GM18951 (cell line): ENCODE data around the gene SERINC3.

ENCODE experiments used
- POLR2A ChIP-seq: IDR thresholded peaks from 4 replicates; pipeline ENCODE4 v1.6.1; 2011; ENCODE audit warnings: mild to moderate bottlenecking; ENCODE audit not compliant: insufficient read length, insufficient read depth; ENCODE audit errors: extremely low read depth
- in situ Hi-C: fragments of 300-500 bp; cut with MboI; formaldehyde crosslinking; loops from one replicate; pipeline ENCODE4 v1.12.0; 2022; ENCODE audit warnings: low sequenced_read_pairs, mixed read lengths, inconsistent platforms; ENCODE audit not compliant: unreplicated experiment

SERINC3 gene

DNA sequence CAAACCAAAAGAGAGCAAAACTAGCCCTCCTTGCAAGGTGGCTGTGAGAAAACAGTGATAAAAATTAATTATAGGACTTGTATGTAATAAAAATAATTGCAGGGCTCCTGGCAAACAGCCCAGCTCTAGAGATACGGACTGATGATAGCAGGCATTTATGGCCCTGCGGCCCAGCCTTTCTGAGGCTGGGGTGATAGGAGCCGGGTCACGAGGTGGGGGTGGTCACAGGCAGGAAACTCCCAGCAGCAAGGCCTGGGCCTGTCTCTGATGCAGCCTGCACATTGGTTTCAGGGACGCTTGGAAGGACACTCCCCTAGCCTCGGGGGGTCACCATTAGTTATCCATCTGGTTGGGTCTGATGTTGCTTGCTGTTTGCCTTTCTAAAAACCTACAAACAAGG lies 64.9 kb downstream of the SERINC3 start:
- no peak for TF ChIP-seq POLR2A
- in situ Hi-C loops = no loop called here

DNA sequence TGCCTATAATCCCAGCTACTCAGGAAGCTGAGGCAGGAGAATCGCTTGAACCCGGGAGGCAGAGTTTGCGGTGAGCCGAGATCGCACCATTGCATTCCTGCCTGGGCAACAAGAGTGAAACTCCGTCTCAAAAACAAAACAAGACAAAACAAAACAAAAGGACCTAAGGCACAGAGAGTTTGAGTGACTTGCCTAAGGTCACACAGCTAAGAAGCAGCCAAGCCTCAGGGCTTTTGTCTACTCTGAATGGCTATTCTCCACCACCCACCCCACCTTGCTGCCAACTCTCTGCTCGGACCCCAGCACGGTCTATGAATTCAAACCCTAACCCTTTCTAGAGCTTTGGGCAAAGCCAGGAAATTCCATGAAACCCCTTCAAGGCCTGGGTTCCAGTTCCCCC lies 65.3 kb downstream of the SERINC3 start:
- in situ Hi-C loops = no loop called here

DNA sequence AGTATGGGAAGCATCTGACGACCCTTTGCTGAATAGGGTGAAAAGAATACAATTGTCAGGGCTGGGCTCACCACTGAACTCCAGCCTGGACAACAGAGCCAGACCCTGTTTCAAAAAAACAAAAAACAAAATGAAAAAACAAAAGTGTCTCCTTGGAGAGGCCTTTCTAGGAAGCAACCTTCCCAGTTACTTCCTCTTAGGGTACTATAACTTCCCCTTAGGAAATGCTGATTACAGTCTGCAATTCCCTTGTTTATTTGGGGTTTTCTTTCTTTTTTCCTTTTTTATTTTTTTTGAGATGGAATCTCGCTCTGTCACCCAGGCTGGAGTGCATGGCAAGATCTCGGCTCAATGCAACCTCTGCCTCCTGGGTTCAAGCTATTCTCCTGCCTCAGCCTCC lies 66.7 kb downstream of the SERINC3 start:
- TF ChIP-seq POLR2A = no peak
- in situ Hi-C loops = no loop called here

More for the DNA sequence above, 65.3 kb downstream of the SERINC3 start:
- no peak for TF ChIP-seq POLR2A

DNA sequence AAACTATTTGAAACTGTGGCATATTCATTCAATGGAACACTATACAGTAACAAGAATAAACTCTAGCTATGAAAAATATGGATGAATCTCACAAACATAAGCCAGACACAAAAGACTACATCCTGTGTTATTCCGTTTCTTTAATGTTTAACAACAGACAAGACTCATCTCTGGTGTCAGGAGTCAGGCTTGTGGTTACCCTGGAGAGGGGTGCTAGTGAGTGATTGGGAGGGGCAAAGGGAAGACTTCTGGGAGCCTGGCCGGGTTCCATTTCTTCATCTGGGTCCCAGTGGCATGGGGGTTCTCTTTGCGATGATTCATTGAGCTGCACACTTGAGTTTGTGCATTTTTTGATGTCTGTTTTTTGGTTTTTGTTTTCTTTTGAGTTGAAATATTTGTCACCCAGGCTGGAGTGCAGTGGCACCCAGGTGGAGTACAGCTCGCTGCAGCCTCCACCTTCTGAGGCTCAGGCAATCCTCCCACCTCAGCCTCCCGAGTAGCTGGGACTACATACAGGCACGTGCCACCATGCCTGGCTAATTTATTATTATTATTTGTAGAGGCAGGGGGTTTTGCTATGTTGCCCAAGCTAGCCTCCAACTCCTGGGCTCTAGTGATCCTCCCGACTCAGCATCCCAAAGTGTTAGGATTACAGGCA lies 67.4 kb downstream of the SERINC3 start:
- TF ChIP-seq POLR2A = no peak
- in situ Hi-C loops = no loop called here

DNA sequence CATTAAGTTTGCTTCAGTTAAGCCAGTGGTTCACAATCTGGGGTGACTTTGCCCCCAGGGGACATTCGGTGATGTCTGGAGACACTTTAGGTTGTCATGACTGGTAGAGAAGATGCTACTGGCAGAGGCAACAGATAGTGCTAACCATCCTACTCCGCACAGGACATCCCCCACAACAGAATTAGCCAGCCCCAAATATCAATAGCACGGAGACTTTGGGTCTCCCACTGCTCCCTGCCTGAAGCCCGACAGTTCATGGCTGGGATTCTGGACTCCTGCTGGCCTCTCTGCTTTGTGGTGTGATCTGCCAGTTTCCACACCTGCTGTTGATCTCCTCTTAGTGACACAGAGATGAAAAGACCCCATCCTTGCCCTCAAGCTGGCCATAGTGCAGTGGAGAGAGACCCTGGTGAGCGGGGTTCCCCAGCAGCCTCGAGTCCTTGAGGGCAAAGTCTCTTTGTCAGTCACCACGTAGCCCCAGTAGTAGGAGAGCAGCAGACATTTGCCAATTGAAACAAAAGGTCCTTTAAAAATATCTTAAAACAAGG lies 70.9 kb downstream of the SERINC3 start:
- in situ Hi-C loops = no loop called here
- TF ChIP-seq POLR2A = no peak

DNA sequence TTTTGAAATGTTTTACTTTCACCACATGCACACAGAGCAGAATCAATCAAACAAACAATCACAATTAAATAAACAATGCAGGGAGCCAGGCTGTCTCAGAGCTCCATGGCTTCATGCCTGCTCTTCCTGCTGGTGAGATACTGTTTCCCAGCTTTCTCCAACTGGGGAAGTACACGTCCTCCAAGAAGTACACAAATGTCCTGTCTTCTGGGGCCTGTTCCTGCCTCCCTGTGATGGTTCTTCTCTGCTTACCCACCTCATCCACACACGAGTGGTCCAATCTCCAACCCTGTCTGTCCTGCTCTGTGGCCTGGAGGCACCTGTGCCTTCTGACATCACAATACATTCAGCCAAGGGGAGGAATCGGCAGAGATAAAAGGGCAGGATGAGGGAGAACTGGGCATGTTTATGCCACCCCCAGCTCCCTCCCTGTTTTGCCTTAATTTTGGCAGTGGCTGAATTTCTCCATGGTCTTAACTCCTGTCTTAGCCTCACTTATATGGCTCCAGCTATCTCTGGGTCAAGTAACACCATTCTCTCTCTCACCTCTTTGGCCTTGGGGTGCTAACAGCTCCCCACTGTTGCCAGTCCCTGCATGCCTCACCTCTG lies 71.5 kb downstream of the SERINC3 start:
- in situ Hi-C loops = no loop called here
- TF ChIP-seq POLR2A = no peak

DNA sequence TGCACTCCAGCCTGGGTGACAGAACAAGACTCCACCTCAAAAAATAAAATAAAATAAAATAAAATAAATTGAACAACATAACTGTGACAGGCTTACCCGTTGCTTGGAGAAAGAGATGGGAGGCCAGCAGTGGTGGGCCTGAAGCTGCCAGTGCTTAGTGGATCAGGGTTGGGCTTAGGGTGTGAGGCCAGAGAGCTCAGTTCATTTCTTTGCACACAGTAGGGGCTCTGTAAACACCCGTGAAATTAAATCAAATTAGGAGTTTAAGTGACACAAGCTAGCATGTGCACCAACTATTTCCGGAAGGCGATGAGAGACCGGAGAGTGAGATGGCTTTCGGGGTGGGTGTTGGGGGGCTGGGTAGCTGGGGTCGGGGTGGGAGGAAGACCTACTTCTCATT lies 72.0 kb downstream of the SERINC3 start:
- in situ Hi-C loops = no loop called here

DNA sequence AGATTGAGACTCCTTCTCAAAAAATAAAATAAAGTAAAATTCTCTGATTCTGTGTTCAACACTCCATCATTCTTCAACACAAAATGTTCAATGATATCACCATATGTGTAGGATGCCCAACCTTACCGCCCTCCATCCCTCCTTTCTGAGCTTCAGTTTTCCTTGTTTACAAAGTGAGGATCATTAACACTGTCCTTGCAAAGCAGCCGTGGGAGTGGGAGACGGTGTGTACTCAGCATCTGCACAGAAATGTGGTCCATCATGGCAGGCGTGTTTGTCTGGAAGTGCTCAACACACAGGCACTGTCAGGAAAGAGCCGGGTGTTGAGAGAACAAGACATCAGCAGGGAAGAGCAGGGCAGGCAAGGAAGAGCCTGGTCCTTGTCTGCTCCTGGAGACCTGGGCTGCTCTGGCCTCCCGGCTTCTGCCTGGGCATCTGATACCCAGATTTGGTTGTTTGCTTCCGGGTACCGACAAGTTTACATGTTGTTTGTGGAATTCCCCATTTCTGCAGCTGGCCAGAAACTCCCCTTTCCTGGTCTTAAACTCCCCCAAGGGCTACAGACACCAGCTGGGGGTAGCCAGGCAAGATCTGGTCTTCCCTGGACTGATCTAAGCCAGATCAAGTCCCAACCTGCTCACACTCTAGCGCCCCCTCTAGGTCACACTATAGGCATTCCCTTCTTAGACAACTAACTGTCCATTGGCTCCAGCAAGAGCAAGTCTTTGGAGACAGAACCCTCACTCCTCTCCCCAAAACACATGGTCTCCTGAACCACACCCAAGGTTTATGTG lies 72.9 kb downstream of the SERINC3 start:
- TF ChIP-seq POLR2A = no peak
- in situ Hi-C loops = no loop called here

More for the DNA sequence above, 72.0 kb downstream of the SERINC3 start:
- TF ChIP-seq POLR2A = no peak

DNA sequence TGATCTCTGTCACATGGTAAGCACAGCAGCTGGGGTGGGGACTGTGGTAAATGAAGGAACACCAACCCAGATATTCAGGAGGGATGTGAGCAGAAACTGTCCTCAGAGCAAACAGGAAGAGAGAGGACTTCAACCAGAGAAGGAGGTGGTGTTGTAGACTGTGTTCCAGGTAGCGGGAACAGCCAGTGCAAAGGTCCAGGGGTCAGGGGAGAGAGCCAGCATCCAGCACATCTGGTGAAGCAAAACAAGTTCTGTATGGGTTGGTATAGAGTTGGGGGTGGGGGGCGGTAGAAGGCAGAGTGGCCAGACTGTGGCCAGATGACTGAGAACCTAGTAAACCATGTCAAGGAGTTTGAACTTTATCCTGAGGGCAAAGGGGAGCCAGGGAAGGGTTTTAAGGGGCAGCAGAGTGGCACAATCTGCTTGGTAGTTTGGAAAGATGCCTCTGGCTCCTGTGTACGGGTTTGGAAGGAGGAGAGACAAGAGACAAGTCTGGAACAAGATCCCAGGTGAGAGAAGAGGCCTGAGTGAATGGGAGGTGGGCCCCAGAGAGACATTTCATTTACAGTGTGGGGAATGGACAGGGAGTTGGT lies 73.9 kb downstream of the SERINC3 start:
- TF ChIP-seq POLR2A = no peak
- in situ Hi-C loops = no loop called here
